ENCODE data around the gene HSPB1.

GRCh38 chr7:76285604-76286374 is 16.7 kb upstream of the HSPB1 start:
- TF ChIP-seq CTCF (conservative IDR thresholded peaks at IDR 0.05; ENCODE audit: low read length) (no peak), EZH2phosphoT487 (IDR thresholded peaks at IDR 0.05; ENCODE audit: borderline replicate concordance, low read depth, low read length) (no peak)

Data from OCI-LY7 (cell line).